Mucosa of stomach (tissue), 1 donor: Measurements from ENCODE around the gene ZFPM1.

ENCODE experiments used
- H3K27me3 ChIP-seq: one replicate; pipeline ENCODE4 v1.7.0; 2013; ENCODE audit warnings: mild to moderate bottlenecking, low read length; ENCODE audit not compliant: control insufficient read depth, insufficient read depth
- H3K36me3 ChIP-seq: one replicate; pipeline ENCODE4 v1.7.0; 2013; ENCODE audit warnings: low read length; ENCODE audit not compliant: control insufficient read depth, insufficient read depth
- H3K4me1 ChIP-seq: one replicate; pipeline ENCODE4 v1.7.0; 2013; ENCODE audit warnings: mild to moderate bottlenecking, low read length; ENCODE audit not compliant: control insufficient read depth, insufficient read depth
- H3K4me3 ChIP-seq: one replicate; pipeline ENCODE4 v1.7.0; 2013; ENCODE audit warnings: low read length
- H3K9ac ChIP-seq: one replicate; pipeline ENCODE4 v1.7.0; 2013; ENCODE audit warnings: mild to moderate bottlenecking, low read length, moderate library complexity
- H3K9me3 ChIP-seq: one replicate; pipeline ENCODE4 v1.7.0; 2013; ENCODE audit warnings: mild to moderate bottlenecking, low read length, moderate library complexity; ENCODE audit not compliant: control insufficient read depth
- donor health status: Pancreatic carcinoma.

The ZFPM1 gene

GRCh38 chr16:88566158-88566557, 113.1 kb downstream of the ZFPM1 start:
- H3K4me3 ChIP-seq: no peak overlapping the region
- peaks cover 12% of the 10 kb centered on the region for H3K4me1 ChIP-seq
- H3K9ac ChIP-seq: no peak overlapping the region
- H3K36me3 ChIP-seq: no peaks in the 10 kb centered on the region
- no peaks in the 10 kb centered on the region for H3K9me3 ChIP-seq
- H3K27me3 ChIP-seq: peaks cover 6% of the 10 kb centered on the region

- peaks cover 17% of the 10 kb centered on the region for H3K4me1 ChIP-seq
- no peaks in the 10 kb centered on the region for H3K36me3 ChIP-seq
- peak overlapping the region; percentile 20 for H3K4me3 ChIP-seq
- no peaks in the 10 kb centered on the region for H3K9me3 ChIP-seq
- H3K9ac ChIP-seq: peak overlapping the region; percentile 60
- no peaks in the 10 kb centered on the region for H3K27me3 ChIP-seq
Measured at GRCh38 chr16:88568710-88569613, 115.9 kb downstream of the ZFPM1 start.

DNA sequence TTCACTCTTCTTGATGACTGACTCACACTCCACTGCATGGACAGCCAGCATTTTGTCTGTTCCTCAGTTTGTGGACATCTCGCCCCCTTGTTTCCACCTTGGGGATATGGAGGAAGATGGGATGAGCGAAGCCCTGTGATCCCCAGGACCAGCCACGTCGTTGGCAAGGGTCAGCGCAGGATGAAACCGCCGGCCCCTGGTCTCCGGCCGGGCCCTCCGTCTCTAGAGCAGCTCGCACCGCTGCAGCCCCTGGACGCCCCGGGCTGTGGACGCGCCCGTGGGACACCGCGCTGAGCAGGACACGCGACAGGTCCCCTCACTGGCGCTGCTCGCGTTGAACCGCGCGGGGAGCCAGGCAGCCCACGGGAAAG, 116.5 kb downstream of the ZFPM1 start:
- H3K4me1 ChIP-seq: peaks cover 17% of the 10 kb centered on the region
- H3K4me3 ChIP-seq: peak overlapping the region; percentile 20
- no peaks in the 10 kb centered on the region for H3K27me3 ChIP-seq
- peak overlapping the region; percentile 60 for H3K9ac ChIP-seq
- no peaks in the 10 kb centered on the region for H3K36me3 ChIP-seq
- H3K9me3 ChIP-seq: no peaks in the 10 kb centered on the region

DNA sequence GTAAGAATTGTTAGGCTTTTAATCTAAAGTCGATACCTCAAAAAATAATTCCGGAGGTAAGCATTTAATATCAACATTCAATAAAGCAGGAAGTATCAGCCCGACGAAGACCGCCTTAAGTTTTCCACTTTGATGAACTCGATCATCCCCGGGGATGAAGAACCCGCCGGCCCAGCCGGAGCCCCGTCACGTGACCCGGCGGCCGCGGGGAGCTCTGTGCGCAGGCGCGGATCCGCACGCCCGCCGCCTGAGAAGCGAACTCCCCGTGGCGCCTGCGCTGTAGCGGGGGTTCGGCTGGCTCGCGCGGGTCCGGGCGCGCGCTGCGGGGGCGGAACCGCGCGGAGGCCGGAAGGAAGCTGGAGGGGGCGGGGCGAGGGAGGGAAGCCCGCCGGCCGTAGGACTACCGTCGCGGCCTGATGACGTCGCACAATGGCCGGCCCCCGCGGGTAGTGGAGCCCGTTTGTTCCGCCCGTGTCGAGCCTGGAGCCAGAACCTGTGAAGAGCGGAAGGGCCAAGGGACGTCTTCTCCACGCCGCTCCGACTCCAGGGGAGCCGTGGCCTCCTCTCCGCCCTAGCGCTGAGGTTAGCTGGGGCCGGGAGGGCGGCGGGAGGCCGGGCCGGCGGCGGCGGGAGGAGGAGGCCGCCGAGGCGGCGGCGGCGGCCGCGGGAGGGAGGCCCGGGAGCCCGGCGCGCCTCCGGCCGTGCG, 117.1 kb downstream of the ZFPM1 start, which contains the start of gene ZC3H18:
ZC3H18 (plus strand) TSS at position 419 of the 706 bp plus-strand sequence. CDS start 6,721 bp downstream, outside the sequence.
- Histone ChIP-seq H3K4me3 (peak within 1 kb of the TSS; percentile 67), H3K9me3 (no peaks in the 10 kb centered on the region), H3K9ac (peak within 1 kb of the TSS; percentile 73), H3K4me1 (peaks cover 17% of the 10 kb centered on the region), H3K36me3 (no peaks in the 10 kb centered on the region), H3K27me3 (no peaks in the 10 kb centered on the region)

GRCh38 chr16:88570691-88571092, 117.6 kb downstream of the ZFPM1 start:
- H3K27me3 ChIP-seq: no peaks in the 10 kb centered on the region

GRCh38 chr16:88575251-88575650, 122.2 kb downstream of the ZFPM1 start:
- H3K9ac ChIP-seq: no peak overlapping the region
- no peaks in the 10 kb centered on the region for H3K27me3 ChIP-seq
- H3K4me3 ChIP-seq: no peak overlapping the region
- H3K9me3 ChIP-seq: no peaks in the 10 kb centered on the region
- no peaks in the 10 kb centered on the region for H3K36me3 ChIP-seq
- peaks cover 10% of the 10 kb centered on the region for H3K4me1 ChIP-seq

More at GRCh38 chr16:88570691-88571092, 117.6 kb downstream of the ZFPM1 start:
- Histone ChIP-seq H3K36me3 (no peaks in the 10 kb centered on the region), H3K9ac (peak overlapping the region; percentile 73), H3K4me1 (peaks cover 17% of the 10 kb centered on the region), H3K4me3 (peak overlapping the region; percentile 67), H3K9me3 (no peaks in the 10 kb centered on the region)

DNA sequence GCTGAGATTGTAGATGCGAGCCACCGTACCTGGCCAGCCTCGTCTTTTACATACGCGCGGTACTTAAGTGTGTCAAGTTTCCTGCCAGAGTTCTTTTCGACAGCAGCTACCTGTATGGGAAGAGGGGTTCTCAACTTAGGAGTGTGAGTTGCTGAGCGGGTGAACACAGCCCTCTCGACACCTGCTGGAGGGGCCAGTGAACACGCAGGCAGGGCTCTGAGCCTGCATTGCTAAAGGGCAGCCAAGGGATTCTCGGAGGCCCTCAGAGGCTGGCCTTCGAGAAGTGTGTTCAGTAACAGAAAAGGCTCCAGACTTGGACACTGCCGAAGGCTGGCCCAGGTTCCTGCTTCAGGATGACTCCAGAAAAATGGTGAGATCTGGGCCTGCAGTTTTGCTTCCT, 123.2 kb downstream of the ZFPM1 start:
- Histone ChIP-seq H3K9ac (no peak overlapping the region), H3K36me3 (no peaks in the 10 kb centered on the region), H3K4me1 (peaks cover 4% of the 10 kb centered on the region), H3K9me3 (no peaks in the 10 kb centered on the region), H3K27me3 (no peaks in the 10 kb centered on the region), H3K4me3 (no peak overlapping the region)

GRCh38 chr16:88577166-88577565, 124.1 kb downstream of the ZFPM1 start:
- Histone ChIP-seq H3K27me3 (no peaks in the 10 kb centered on the region), H3K4me3 (no peak overlapping the region), H3K36me3 (no peaks in the 10 kb centered on the region), H3K9ac (no peak overlapping the region), H3K9me3 (no peaks in the 10 kb centered on the region), H3K4me1 (no peaks in the 10 kb centered on the region)

DNA sequence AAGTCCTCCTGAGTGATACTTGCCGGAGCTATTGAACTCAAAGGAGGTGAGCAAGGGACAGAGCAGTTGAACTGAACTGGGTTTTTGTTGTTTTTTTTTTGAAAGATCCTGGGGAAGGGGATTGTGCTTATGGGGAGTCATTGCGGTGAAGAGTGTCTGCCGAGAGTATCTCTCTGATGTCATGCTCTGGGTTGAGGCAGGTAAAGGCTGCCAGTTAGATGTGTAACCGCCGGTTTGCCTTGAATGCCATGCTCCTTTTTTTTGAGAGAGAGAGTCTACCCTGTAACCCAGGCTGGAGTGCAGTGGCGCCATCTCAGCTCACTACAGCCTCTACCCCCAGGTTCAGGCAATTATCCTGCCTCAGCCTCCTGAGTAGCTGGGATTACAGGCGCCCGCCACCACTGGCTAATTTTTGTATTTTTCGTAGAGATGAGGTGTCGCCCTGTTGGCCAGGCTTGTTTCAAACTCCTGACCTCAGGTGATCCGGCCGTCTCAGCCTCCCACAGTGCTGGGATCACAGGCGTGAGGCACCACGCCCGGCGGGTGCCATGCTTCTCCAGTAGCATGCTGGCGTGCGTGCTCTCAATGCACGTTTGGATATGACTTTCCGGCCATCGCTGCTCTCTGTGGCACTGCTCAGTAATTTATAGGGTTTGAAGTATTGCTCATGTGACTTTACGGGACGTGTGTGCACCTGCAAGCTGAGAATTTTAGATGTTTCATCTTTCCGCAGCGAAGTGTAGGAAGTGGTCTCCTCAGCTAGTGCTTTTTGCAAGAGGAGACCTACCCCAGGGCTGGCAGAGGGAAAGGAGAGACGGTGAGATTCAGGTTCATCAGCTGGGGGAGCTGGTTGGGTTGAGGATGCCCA, 125.6 kb downstream of the ZFPM1 start:
- Histone ChIP-seq H3K9me3 (no peaks in the 10 kb centered on the region), H3K4me3 (no peak overlapping the region), H3K27me3 (no peaks in the 10 kb centered on the region), H3K9ac (no peak overlapping the region), H3K4me1 (no peaks in the 10 kb centered on the region), H3K36me3 (no peaks in the 10 kb centered on the region)

DNA sequence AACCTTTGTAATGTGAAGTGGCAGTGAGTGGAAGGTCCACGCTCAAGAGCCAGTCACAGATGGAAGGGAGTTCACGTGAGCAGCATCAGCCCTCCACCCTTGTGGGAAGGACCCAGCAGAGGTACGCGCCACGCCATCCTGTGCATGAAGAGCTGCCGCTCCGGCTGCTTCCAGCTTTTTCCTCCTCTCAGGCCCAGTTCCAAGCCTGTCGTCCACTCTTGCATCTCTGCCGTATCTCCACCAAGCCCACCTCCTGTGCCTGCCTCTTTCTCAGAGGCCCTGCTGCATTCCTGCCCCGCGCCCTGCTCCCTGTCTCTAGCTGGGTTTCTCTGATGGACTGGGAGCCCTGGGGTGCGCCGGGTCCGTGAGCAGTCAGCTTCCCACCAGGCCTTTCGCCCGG, 127.3 kb downstream of the ZFPM1 start:
- no peaks in the 10 kb centered on the region for H3K36me3 ChIP-seq
- H3K9ac ChIP-seq: no peak overlapping the region
- H3K4me3 ChIP-seq: no peak overlapping the region
- H3K4me1 ChIP-seq: no peaks in the 10 kb centered on the region
- H3K9me3 ChIP-seq: no peaks in the 10 kb centered on the region
- no peaks in the 10 kb centered on the region for H3K27me3 ChIP-seq

DNA sequence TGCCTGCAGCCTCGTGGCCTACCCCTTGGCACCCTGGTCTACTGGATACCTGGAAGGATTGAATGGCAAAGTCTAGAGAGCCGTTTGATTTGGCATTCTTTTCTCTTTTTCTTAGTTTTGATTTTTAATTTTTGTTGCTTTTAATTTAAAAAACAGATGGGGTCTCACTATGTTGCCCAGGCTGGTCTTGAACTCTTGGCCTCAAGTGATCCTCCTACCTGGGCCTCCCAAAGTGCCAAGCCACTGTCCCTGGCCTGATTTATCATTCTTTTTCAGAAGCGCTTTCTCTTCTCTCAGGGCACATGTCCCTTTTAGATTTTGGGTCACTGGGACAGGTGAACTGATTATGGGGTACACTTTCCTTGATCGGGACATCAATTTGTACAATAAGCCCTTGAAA, 128.0 kb downstream of the ZFPM1 start:
- no peak overlapping the region for H3K4me3 ChIP-seq
- H3K9ac ChIP-seq: no peak overlapping the region
- H3K36me3 ChIP-seq: no peaks in the 10 kb centered on the region
- H3K27me3 ChIP-seq: no peaks in the 10 kb centered on the region
- no peaks in the 10 kb centered on the region for H3K4me1 ChIP-seq
- H3K9me3 ChIP-seq: no peaks in the 10 kb centered on the region
